Measurements from ENCODE around the gene E2F3. TPM values are rescaled to one million over a fixed set of nuclear protein-coding genes. Genes with fewer than 3 reads are reported as not detected.

Gene E2F3
- total and polyA plus RNA-seq, 12 donors, result 5.2 to 12.0 (median 7.8) TPM

- Histone ChIP-seq H3K36me3 (replicated peaks in 1 of 2) (no peaks in the 10 kb centered on the region), H3K4me3 (peak overlapping the region; percentile 13 to 61 (median 22)), H3K9me3 (replicated peaks in 1 of 3) (no peaks in the 10 kb centered on the region), H3K27me3 (no peaks in the 10 kb centered on the region), H3K27ac (peak overlapping the region; percentile 31 to 89 (median 70)), H3K4me1 (replicated peaks in 1 of 2) (no peaks in the 10 kb centered on the region)
- peak; percentile 21 to 70 (median 33) for DNase-seq
- no peak for TF ChIP-seq POLR2A (IDR thresholded peaks at IDR 0.05)
- TF ChIP-seq, protein P1, sequence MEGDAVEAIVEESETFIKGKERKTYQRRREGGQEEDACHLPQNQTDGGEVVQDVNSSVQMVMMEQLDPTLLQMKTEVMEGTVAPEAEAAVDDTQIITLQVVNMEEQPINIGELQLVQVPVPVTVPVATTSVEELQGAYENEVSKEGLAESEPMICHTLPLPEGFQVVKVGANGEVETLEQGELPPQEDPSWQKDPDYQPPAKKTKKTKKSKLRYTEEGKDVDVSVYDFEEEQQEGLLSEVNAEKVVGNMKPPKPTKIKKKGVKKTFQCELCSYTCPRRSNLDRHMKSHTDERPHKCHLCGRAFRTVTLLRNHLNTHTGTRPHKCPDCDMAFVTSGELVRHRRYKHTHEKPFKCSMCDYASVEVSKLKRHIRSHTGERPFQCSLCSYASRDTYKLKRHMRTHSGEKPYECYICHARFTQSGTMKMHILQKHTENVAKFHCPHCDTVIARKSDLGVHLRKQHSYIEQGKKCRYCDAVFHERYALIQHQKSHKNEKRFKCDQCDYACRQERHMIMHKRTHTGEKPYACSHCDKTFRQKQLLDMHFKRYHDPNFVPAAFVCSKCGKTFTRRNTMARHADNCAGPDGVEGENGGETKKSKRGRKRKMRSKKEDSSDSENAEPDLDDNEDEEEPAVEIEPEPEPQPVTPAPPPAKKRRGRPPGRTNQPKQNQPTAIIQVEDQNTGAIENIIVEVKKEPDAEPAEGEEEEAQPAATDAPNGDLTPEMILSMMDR (IDR thresholded peaks at IDR 0.05), result peak in 5 of 6 experiments; percentile 29 to 48 (median 45)
- intact Hi-C loops (cut with DNase I), result no loop called here
- 1% methylated on average over 18 of the region's 18 CpGs for whole genome bisulfite sequencing, 4 donors
These were observed 1.0 kb upstream of the E2F3 start for GRCh38 chr6:20400456-20401204.

- intact Hi-C loops (cut with DNase I), result no loop called here
These were observed 338 bp downstream of the E2F3 start for GRCh38 chr6:20402092-20402341.

DNA sequence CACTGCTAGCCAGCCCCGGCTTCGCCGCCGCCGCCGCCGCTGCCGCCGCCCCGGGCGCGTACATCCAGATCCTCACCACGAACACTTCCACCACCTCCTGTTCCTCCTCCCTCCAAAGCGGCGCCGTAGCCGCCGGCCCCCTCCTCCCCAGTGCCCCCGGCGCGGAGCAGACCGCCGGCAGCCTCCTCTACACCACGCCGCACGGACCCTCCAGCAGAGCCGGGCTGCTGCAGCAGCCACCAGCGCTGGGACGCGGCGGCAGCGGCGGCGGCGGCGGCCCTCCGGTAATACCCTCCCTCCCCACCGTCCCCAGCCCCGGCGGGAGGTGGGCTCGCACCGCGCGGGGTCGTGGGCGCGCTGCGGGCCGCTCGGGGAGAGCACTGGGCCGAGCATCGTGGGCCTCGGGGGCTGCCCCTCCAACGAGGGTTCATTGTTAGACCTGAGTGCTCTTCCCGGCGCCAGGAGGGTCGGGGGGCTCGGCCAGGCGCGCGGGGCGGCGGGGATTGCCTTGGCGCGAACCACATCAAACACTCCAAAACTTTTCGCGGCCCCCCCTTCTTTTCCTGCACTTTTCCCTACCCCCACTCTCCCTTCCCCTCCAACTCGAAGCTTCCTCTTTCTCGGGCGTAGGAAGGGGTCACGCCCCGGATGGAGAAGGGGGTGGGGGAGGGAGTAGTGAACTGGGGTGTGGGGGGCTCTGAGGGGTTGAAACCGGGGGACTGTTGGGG is 827 bp downstream of the E2F3 start:
- peak; percentile 35 to 67 (median 48) for DNase-seq
- intact Hi-C loops (cut with DNase I), result no loop called here
- TF ChIP-seq POLR2A (IDR thresholded peaks at IDR 0.05), result no peak
- TF ChIP-seq, protein P1 (IDR thresholded peaks at IDR 0.05), result no peak
- H3K4me3 ChIP-seq, result peak overlapping the region; percentile 40 to 97 (median 49)
- no peaks in the 10 kb centered on the region for H3K27me3 ChIP-seq
- WGBS, 4 donors, result 0 to 1% (median 0%) methylated on average over 18 to 73 of the region's 73 CpGs
- H3K9me3 ChIP-seq (replicated peaks in 1 of 3), result no peaks in the 10 kb centered on the region
- no peaks in the 10 kb centered on the region for H3K4me1 ChIP-seq (replicated peaks in 1 of 2)
- H3K27ac ChIP-seq, result peak overlapping the region; percentile 64 to 96 (median 84)
- H3K36me3 ChIP-seq (replicated peaks in 1 of 2), result no peaks in the 10 kb centered on the region

More at GRCh38 chr6:20402092-20402341, 338 bp downstream of the E2F3 start:
- Histone ChIP-seq H3K27me3 (no peaks in the 10 kb centered on the region), H3K4me1 (replicated peaks in 1 of 2) (no peaks in the 10 kb centered on the region), H3K4me3 (peak overlapping the region; percentile 40 to 97 (median 49)), H3K27ac (peak overlapping the region; percentile 64 to 96 (median 84)), H3K36me3 (replicated peaks in 1 of 2) (no peaks in the 10 kb centered on the region), H3K9me3 (replicated peaks in 1 of 3) (no peaks in the 10 kb centered on the region)
- peak in 1 of 7 donors; percentile 55 for DNase-seq
- TF ChIP-seq, protein P1 (IDR thresholded peaks at IDR 0.05), result no peak
- TF ChIP-seq POLR2A (IDR thresholded peaks at IDR 0.05), result no peak
- 0 to 1% (median 1%) methylated on average over 15 of the region's 15 CpGs for WGBS, 4 donors

DNA sequence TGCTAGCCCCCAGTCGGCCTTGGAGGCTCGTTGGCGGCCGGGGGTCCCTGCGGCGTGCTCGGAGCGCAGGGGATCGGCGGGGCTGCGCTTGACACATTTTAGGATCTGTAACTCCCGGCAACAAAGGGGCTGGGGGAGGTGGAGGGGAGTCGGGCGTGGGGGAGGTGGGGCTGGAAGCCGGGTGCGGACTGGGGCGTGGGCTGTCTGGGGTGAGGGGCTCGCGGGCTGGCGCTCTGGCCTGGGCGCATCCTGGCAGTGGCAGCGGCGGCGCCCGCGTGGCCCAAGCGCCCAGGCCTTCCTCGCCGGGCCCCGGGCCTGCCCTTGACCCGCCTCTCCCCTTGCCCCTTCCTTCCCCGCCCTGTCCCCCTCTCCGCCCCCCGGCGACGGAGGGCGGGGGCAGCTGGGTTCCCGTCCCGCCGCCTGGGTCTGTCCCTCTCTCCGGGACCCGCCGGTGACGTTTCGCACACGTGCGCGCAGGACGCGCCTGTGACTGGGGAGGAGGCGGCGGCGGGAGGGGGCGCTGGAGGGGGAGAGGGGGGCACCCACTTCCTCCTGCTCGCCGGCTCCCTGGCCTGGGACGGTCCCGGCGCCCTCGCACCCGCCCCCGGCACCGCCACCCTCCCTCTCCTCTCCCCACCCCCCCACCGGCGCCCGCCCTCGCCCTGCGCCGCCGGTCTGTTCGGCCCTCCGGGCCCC is 1.5 kb downstream of the E2F3 start:
- intact Hi-C loops (cut with DNase I), result no loop called here
- no peaks in the 10 kb centered on the region for H3K36me3 ChIP-seq (replicated peaks in 1 of 2)
- peak; percentile 85 to 94 (median 90) for DNase-seq
- no peaks in the 10 kb centered on the region for H3K9me3 ChIP-seq (replicated peaks in 1 of 3)
- no peaks in the 10 kb centered on the region for H3K27me3 ChIP-seq
- 1% methylated on average over 30 to 72 of the region's 72 CpGs; no CpG with 5 or more reads in 1 of the 4 donors for WGBS, 4 donors
- peak overlapping the region; percentile 83 to 96 (median 86) for H3K27ac ChIP-seq
- no peaks in the 10 kb centered on the region for H3K4me1 ChIP-seq (replicated peaks in 1 of 2)
- H3K4me3 ChIP-seq, result peak overlapping the region in 3 of 4 donors; percentile 51 to 97 (median 90)
- TF ChIP-seq POLR2A (IDR thresholded peaks at IDR 0.05), result peak in 1 of 2 donors; percentile 29
- TF ChIP-seq, protein P1 (IDR thresholded peaks at IDR 0.05), result no peak

Measured in adrenal gland (tissue), 12 donors.